D341Med (cell line): ENCODE measurements around the gene DDHD1.
"Not testable (repeated sequence)": the region's sequence is repeated elsewhere in the genome, so short reads cannot be mapped to it uniquely, and the experiment has no call there.

Experiments
- DNase-seq: peaks from one replicate; pipeline ENCODE4 v3.0.0; 2012; ENCODE audit warnings: low spot score

DDHD1 gene

DNA sequence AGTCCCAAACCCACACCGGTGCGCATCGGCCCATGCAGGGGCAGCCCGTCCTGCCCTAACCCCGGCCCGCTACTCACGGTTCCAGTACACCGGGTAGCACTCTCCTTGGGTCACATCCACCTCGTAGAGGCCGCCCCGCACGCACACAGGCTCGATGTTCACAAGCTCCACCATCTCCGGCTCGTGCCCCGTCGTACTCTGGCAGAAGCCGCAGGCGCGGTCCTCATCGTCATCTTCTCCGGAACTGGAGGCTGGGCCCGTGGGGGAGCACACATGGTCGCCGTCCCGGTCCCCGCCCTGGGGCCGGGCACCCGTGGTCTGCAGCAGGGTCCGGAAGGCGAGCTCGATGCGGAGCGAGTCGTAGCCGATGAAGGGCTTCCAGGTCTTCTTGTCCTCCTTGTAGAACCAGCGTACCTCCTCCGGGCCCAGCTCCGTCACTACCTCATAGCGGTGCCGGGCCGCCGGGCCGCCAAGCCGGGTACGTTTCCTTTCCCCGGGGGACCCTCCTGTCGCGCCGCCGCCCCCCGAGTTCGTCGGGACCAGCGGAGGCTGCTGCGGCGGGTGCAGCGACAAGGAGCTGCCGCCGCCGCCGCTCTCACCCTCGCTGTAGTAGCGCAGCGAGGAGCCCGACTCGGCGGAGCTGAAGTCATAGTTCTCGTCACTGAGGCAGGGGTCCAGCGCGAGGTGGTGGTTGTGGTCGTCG lies 788 bp downstream of the DDHD1 start:
- DNase-seq, result peak; percentile 64

DNA sequence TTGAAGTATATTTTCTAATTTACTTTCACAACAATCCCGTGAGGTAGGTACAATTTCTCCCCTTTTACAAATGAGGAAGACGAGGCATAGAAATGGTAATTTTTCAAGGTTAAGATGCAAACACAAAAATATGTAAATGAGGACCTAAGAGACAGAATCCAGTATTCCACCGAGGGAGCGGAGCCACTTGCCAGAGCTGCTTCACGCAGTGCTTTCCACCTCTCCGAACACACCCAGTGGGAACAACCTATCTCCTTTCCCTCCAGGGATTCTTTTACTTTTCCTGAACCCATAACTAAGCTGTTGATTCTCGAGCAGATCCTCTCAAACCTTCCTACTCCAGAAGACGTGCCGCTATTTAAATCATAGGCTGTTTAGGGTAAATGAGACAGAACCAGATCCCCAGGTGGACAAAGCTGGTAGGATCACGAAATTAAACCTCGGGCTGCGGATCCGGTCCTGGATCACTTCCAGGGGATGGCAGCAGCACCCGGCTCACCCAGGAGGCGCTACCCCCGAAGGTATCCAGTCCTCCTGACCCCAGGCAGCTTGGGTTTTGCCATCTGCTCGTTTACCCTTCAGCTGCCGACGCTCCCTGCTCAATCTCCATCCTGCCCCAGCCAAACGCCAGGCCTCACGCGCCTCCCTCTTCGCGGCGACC lies 1.5 kb downstream of the DDHD1 start:
- peak; percentile 86 for DNase-seq

DNA sequence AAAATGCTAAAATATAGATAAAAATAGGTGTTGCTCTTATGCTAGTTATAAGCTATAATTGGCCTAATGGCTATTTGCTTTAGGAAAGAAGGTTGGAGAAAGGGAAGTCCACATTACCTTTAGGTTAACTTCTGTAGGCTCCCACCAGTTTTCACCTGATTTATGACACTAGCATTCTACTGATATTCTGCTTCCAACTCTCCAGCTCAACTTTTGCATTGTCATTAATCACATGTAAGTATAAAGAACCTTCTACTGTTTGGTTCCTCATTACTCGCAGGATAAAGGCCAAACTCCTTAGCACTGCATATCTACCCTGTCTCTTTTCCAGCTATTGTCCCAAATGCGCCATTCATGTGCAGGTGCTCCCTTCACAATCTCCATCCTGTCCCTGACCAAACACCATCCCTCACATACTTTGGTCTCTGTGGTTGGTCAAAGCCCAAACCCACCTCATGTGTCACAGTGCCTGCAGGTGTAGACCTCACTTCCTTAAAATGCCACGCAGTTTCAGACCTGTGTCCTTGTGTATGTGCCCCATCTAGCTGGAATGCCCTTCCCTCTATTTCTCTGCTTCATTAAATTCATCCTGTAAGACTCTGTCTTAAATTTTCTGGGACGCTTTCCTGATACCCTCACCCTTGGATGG lies 3.3 kb downstream of the DDHD1 start:
- no peak for DNase-seq

DNA sequence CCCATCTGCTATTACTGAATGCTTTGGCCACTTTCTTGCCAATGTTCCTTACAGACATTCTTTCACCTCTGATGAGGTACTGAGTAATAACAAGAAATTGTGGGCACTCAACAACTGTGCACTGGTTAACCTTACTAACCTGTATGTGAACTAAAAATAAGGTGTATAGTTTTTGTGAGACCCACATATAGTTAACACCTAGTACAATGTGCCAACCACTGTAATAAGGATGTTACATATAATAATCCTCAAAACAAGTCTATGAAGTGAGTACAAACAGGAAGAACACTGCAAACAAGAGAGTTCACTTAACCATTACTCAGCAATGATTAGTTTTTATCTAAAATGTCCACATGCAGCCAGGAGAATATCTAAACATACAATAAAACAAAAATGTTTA lies 4.5 kb downstream of the DDHD1 start:
- no peak for DNase-seq

DNA sequence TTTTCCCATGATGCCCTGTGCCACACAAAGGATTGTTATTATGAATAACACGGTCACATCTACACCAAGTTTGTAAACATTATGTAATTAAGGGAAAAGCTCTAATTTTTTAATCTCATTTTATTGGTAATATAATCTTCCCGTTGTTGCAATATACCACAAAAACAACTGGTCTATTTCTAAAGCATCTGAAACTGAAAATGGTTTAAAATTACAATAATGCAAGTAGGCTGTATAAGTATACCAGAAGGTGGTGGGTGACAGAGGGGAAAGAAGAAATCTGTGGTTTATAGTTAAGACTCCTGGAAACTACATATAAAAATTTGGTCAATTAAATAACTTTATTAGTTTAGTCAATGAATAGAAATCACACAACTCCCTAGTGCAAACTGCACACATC lies 5.2 kb downstream of the DDHD1 start:
- DNase-seq, result no peak

DNA sequence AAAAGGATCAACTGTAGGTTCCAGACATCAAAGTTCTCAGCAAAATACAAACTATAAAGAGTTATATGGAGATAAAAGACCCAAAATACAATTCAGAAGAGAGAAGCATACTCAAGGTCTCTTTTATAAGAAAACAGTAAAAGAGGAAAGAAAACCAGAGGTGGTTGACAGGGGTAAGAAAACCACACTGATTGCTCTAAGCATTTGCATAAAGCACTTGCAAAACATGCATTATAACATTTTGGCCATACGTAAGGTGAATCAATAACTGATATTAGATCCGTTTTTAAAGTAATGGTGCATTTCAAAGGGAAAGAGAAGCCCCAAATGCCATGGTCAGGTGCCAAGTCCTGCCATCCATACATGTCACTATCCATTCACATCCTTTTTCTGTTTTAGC lies 5.9 kb downstream of the DDHD1 start:
- DNase-seq, result no peak

DNA sequence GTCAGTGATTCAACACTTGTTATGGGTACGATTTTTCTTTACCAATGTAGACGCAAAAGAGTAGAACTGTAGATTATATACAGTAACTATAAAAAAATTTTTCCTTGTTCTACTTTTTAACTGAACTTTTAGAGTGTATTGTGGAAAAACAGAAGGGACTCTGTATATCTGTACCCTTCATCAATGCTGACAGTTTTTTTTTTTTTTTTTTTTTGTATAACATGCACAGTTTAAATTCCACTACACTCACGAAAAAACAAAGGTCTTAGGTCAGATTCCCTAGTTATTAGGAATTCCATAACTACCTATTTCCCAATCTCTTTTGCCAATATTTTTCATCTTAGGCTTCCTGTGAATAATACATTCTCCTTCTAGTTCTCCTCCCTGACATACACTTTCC lies 6.4 kb downstream of the DDHD1 start:
- DNase-seq, result no peak

DNA sequence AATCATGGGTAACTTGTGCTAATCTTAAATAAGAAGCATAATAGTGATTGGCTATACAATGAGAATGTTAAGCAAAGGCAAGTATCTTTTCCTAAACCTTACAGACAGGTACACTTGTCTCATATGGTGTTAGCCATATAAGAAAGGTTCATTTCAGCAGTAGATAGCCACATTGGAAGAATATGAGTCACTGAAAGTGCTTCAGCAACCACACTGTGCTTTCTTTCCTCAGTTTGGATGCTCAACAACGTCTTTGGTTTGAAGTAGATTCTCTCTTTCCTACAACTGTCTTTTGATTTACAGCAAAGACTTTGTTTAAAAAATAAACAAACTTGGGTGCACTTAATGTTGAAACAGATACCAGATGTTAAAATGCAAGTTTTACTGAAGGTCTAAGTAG lies 8.9 kb downstream of the DDHD1 start:
- no peak for DNase-seq

DNA sequence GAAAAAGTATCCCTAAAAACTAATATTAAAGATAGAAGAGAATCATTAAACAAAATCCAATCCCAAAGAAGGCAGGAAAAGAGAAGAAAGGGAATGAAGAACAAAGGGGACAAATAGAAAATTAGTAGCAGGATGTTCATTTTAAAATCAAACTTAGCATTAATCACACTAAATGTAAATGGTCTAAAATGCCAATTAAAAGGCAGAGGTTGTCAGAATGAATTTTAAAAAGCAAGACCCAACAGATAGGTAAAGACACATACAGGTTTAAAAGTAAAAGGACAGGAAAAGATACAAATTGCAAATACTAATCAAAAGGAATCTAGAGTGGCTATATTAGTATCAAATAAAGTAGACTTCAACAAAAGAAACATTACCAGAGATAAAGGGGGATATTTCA lies 12.5 kb downstream of the DDHD1 start:
- no peak for DNase-seq

DNA sequence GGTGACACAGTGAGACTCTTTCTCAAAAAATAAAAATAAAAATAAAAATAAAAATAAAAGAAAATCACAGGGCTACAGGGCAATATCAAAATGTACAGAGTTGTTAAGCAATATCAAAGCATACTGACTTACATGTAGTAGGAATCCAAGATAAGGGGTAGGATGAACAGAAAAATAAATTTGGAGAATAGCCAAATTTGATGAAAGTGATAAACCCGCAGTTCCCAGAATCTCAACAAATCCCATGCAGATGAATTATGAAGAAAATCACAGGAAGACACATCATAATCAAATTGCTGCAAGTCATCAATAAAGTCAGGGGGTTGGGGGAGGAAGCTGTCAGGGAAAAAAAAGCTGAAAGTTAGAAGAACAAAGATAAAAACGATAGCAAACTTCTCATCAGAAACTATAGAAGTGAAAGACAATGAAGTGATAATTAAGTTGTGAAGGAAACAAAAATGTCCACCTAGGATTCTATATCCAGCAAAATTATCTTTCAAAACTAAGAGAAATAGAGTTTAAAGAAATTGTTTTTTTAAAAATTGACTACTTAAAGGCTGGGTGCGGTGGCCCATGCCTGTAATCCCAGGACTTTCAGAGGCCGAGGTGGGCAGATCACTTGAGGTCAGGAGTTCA lies 15.4 kb downstream of the DDHD1 start:
- DNase-seq, result no peak

DNA sequence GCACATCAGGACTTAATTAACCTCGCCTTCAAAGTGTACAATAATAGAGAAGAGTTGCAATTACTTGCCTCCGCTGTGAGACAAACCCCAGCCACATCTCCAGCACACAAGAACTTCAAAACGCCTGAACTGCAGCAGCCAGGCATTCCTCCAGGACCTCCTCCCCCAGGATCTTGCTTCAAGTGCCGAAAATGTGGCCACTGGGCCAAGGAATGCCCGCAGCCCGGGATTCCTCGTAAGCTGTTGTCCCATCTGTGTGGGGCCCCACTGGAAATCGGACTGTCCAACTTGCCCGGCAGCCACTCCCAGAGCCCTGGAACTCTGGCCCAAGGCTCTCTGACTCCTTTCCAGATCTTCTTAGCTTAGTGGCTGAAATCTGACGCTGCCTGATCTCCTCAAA lies 22.6 kb downstream of the DDHD1 start:
- DNase-seq, result not testable (repeated sequence)

DNA sequence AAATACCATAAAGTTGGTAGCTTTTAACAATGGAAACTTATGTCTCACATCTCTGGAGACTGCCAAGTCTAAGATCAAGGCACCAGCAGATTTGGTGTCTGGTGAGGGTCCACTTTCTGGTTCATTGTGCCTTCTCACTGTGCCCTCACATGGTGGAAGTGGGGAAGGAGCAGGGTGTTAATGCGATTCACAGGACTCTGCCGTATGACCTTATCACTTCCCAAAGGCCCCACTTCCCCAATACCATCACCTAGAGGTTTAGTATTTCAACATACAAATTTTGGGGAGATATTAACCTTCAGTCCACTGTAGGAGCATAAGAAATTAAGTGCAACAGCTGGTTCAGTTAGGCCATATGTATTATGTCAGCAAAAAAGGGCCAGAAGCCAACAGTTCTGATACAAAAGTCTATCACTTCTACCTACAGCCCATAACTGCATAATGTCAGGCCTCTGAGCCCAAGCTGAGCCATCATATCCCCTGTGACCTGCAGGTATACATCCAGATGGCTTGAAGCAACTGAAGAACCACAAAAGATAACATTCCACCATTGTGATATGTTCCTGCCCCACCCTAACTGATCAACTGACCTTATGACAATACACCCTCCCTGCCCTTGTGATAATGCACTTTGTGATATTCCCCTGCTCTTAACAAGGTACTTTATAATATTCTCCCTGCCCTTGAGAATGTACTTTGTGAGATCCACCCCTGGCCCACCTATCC lies 24.7 kb downstream of the DDHD1 start:
- no peak for DNase-seq

DNA sequence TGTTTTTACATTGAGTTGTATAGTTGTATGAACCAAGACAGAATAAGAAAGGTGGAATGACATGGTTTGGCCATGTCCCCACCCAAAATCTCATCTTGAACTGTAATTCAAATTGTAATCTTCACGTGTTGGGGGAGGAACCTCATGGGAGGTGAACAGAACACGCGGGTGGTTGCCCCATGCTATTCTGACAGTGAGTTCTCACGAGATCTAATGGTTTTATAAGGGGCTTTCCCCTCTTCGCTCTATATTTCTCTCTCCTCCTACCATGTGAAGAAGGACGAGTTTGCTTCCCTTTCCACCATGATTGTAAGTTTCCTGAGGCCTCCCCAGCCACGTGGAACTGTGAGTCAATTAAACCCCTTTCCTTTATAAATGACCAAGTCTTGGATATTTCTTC lies 25.3 kb downstream of the DDHD1 start:
- no peak for DNase-seq

DNA sequence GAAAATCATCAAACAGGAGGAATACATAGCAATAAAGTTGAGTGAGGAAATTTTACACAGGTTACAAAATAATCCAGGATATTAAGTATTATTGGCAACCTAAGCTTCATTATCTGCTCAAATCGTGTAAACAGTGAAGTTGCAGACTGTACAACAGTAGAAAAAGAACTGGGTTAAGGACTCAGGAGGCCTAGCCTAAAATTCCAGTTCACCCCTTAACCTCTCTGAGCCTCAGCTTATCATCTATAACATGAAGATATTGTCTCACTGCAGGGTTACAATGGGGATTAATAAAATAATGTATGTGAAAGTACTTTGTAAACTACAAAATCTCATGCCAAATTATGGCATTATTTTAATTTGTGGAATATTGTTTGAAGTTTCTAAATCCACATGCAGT lies 26.0 kb downstream of the DDHD1 start:
- no peak for DNase-seq

DNA sequence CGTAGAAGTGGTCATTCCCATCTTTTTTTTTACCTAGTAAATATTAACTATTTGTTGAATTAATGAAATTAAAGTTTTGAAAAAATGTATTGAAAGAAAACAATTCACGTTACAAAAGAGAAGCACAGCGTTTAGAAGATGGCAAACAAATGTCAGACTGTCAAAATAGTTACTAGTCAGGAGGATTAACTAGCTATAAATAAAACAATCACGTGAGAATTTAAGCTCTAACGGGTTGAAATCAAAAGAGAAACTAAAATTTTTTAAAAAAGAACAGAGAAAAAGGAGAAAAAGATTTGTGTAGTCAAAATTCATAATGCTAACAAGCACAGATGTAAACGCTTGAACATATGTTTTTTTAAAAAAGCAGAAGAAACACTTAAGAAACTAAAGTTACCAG lies 26.4 kb downstream of the DDHD1 start:
- no peak for DNase-seq

DNA sequence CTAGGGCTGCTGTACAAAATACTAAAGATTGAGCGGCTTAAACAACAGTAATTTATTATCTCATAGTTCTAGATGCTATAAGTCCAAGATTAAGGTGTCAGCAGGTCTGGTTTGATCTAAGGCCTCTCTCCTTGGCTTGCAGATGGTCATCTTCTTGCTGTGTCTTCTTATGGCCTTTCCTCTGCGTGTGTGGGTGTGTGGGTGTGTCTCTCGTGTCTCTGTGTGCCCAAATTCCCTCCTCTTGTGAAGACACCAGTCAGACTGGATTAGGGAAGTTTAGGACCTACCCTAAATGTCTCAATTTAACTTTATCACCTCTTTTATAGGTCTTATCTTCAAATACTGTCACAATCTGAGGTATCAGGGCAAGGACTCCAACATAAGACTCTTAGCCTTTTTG lies 28.3 kb downstream of the DDHD1 start:
- no peak for DNase-seq

DNA sequence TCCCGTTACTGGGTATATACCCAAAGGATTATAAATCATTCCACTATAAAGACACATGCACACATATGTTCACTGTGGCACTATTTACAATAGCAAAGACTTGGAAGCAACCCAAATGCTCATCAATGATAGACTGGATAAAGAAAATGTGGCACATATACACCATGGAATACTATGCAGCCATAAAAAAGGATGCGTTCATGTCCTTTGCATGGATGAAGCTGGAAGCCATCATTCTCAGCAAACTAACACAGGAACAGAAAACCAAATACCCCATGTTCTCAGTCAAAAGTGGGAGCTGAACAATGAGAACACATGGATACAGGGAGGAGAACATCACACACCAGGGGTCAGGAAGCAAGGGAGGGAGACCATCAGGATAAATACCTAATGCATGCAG lies 31.7 kb downstream of the DDHD1 start:
- not testable (repeated sequence) for DNase-seq

DNA sequence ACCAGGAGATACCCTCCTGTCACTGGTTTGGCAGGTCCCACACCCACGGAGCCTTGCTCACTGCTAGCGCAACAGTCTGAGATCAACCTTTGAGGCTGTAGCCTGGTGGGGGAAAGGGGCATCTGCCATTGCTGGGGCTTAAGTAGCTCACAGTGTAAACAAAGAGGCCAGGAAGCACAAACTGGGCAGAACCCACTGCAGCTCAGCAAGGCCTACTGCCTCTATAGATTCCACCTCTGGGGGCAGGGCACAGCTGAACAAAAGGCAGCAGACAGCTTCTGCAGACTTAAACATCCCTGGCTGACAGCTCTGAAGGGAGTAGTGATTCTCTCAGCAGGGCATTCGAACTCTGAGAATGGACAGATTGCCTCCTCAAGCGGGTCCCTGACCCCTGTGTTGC lies 35.6 kb downstream of the DDHD1 start:
- DNase-seq, result not testable (repeated sequence)

DNA sequence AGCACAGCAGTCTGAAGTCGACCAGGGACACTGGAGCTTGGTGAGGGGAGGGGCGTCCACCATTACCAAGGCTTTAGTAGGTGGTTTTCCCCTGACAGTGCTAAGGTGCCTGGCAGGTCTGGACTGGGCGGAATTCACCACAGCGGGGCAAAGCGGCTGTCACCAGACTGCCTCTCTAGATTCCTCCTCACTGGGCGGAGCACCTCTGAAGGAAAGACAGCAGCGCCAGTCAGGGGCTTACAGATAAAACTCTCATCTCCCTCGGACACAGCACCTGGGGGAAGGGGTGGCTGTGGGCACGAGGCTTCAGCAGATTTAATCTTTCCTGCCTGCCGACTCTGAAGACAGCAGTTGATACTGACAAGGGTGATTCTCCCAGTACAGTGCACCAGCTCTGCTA lies 39.1 kb downstream of the DDHD1 start:
- no peak for DNase-seq

DNA sequence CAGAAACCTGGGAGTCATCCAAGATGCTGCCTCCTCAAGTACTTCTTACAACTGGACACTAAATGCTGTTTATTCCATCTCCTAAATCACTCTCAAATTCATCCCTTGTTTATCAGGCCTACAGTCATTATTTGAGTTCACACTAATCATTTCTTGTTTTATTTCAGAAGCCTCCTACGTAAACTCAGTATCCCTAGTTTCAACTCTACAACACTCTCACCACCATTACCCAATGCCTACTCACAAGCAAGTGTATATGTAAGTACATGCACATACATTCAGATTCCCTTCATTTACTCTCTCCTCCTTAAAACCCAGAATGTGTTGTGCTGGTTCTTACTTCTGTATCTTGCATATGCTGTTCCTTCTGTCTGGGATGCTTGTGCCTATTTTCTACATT lies 43.0 kb downstream of the DDHD1 start:
- no peak for DNase-seq

DNA sequence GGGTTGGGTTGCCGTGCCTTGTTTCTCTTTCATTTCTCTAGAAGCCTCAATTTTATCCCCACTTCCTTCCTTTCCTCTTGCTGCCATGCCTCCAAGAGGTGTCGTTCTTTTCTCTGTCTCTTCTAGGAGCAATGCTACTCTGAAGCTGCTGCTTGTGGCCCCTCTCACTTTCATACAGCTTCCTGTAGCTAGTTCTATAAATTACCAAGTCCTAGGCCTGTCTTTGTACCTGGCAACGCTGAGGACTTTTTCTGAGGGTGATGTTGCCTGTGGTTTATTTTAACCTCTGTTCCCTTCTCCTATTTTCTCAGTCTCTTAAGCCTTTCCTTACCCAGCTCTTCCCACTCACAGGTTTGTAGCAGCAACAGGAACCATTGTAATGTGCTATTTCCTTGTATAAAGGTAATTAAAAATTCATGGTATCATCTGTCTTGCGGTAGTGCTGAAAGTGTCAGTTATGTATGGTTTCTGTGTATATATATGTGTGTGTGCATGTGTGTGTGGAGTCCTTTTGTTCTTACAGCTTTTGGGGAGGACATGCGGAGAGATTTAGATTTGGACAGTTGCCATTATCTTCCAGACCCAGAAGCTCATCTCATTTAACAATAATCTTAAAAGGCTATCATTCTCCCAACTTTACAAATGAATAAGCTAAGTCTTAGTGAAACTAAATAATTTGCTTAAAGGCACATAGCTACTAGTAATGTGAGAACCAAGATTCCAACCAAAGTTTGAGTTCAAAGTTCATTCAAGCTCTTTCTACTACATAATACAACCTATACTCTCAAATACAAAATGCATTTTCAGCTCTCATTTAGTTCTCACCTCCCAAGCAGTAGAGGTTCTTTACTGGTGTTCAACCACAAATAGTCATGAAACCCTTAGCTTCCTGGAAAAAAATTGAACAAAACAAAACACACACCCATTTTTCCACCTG lies 43.8 kb downstream of the DDHD1 start:
- DNase-seq, result no peak
